Renal pelvis (tissue), 12 donors: ENCODE measurements around the gene DDX59. TPM values are rescaled to one million over a fixed set of nuclear protein-coding genes. Genes with fewer than 3 reads are reported as not detected.
A peak's percentile ranks its signal among the peaks of the same experiment; 100 is the strongest.

Experiments
- DNase-seq: peaks from one replicate; pipeline ENCODE4 v3.0.0-alpha.2; 2013
- long read RNA-seq, 16 experiments: transcript quantifications; one replicate each; lab custom pipeline, GENCODE V29; 2026
- polyA plus RNA-seq, 3 donors: library from polyadenylated mRNA; unstranded; fragments of 120-200 nt; gene quantifications; one replicate each; pipeline ENCODE4 v1.2.1, GENCODE V29; 2013; ENCODE audit not compliant: insufficient read length in 3 of 3

The DDX59 gene
- polyA plus RNA-seq, result 10 to 100 TPM; 22.3 to 29.4 (median 28.6) TPM
- long read RNA-seq, donor 1, partial matches to known transcripts, result 0 of 2 reads
- long read RNA-seq, donor 1, other reads (novel, unspliced or antisense), result 0 of 2 reads
- long read RNA-seq, donor 2, partial matches to known transcripts, result 0 of 2 reads
- long read RNA-seq, donor 2, other reads (novel, unspliced or antisense), result 0 of 2 reads
- long read RNA-seq, donor 3, partial matches to known transcripts, result 0 of 3 reads
- long read RNA-seq, donor 3, other reads (novel, unspliced or antisense), result 0 of 3 reads
- long read RNA-seq, donor 4, partial matches to known transcripts, result 0 of 2 reads
- long read RNA-seq, donor 4, other reads (novel, unspliced or antisense), result 0 of 2 reads
- long read RNA-seq, donor 5, partial matches to known transcripts, result 0 of 2 reads
- long read RNA-seq, donor 5, other reads (novel, unspliced or antisense), result 0 of 2 reads
- long read RNA-seq, donor 6, partial matches to known transcripts, result 0 of 3 reads
- long read RNA-seq, donor 6, other reads (novel, unspliced or antisense), result 0 of 3 reads
- long read RNA-seq, donor 7, partial matches to known transcripts, result 13 of 15 reads
- long read RNA-seq, donor 7, other reads (novel, unspliced or antisense), result 0 of 15 reads
- long read RNA-seq, donor 8, result 0 reads
- long read RNA-seq, donor 9, partial matches to known transcripts, result 0 of 3 reads
- long read RNA-seq, donor 9, other reads (novel, unspliced or antisense), result 0 of 3 reads
- long read RNA-seq, donor 10, partial matches to known transcripts, result 6 of 9 reads
- long read RNA-seq, donor 10, other reads (novel, unspliced or antisense), result 0 of 9 reads
- long read RNA-seq, donor 11, result 0 reads
- long read RNA-seq, donor 12, partial matches to known transcripts, result 0 of 2 reads
- long read RNA-seq, donor 12, other reads (novel, unspliced or antisense), result 0 of 2 reads
- long read RNA-seq, donor 13, partial matches to known transcripts, result 0 of 5 reads
- long read RNA-seq, donor 13, other reads (novel, unspliced or antisense), result 0 of 5 reads
- long read RNA-seq, donor 14, result 0 reads
- long read RNA-seq, donor 15, partial matches to known transcripts, result 6 of 10 reads
- long read RNA-seq, donor 15, other reads (novel, unspliced or antisense), result 0 of 10 reads
- long read RNA-seq, donor 16, result 0 reads

GRCh38 chr1:200669314-200670241, at the start of gene DDX59:
Gene DDX59 (minus strand): TSS chr1:200669907. CDS start chr1:200666740, 3,167 bp downstream.
- peak; percentile 96 for DNase-seq

GRCh38 chr1:200714504-200715187, 44.9 kb upstream of the DDX59 start:
- no peak for DNase-seq

- DNase-seq, result no peak
Observed at GRCh38 chr1:200710166-200710565, 40.5 kb upstream of the DDX59 start.

GRCh38 chr1:200708769-200709168, 39.1 kb upstream of the DDX59 start:
- DNase-seq, result no peak

- no peak for DNase-seq
Observed at GRCh38 chr1:200708161-200708560, 38.5 kb upstream of the DDX59 start.

GRCh38 chr1:200707116-200707515, 37.4 kb upstream of the DDX59 start:
- no peak for DNase-seq

- no peak for DNase-seq
Observed at GRCh38 chr1:200706111-200706814, 36.6 kb upstream of the DDX59 start.

GRCh38 chr1:200704986-200705500, 35.3 kb upstream of the DDX59 start:
- DNase-seq, result no peak

- no peak for DNase-seq
Observed at GRCh38 chr1:200699871-200700270, 30.2 kb upstream of the DDX59 start.

- no peak for DNase-seq
Observed at GRCh38 chr1:200694738-200695137, 25.0 kb upstream of the DDX59 start.

- no peak for DNase-seq
Observed at GRCh38 chr1:200693327-200693726, 23.6 kb upstream of the DDX59 start.

- no peak for DNase-seq
Observed at GRCh38 chr1:200692316-200692715, 22.6 kb upstream of the DDX59 start.

GRCh38 chr1:200686620-200687019, 16.9 kb upstream of the DDX59 start:
- no peak for DNase-seq

- DNase-seq, result no peak
Observed at GRCh38 chr1:200684015-200684414, 14.3 kb upstream of the DDX59 start.

GRCh38 chr1:200683298-200683697, 13.6 kb upstream of the DDX59 start:
- no peak for DNase-seq

GRCh38 chr1:200681231-200681630, 11.5 kb upstream of the DDX59 start:
- no peak for DNase-seq

- DNase-seq, result no peak
Observed at GRCh38 chr1:200676829-200677228, 7.1 kb upstream of the DDX59 start.

- DNase-seq, result no peak
Observed at GRCh38 chr1:200675588-200675852, 5.8 kb upstream of the DDX59 start.

- no peak for DNase-seq
Observed at GRCh38 chr1:200674838-200675587, 5.3 kb upstream of the DDX59 start.
